Raji (cell line): ENCODE measurements around the gene DAPK1.

Source experiments
- POLR2A ChIP-seq: IDR thresholded peaks from 2 replicates; pipeline ENCODE4 v1.6.1; 2011; ENCODE audit warnings: low read depth, low read length, control low read depth; ENCODE audit not compliant: insufficient read depth

Gene DAPK1

DNA sequence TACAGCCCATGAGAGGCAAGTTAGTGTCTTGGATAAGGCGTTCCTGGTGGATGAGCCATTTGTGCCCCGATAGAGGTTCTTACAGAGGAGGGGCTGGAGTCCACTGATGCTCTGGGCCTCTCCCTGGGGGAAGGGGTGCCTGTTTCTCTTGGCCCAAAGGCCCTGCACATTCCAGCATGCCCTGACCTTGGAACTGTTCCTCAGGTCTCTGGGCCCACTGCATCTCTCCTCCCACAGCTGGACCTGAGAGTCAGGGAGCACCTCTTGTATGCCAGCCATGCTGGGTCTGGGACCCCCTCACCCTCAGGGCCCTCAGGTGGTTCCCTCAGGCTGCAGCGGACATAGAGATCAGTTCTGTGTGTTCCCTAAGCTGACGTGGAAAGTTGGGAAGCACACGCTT is 26.4 kb downstream of the DAPK1 start:
- no peak for TF ChIP-seq POLR2A

DNA sequence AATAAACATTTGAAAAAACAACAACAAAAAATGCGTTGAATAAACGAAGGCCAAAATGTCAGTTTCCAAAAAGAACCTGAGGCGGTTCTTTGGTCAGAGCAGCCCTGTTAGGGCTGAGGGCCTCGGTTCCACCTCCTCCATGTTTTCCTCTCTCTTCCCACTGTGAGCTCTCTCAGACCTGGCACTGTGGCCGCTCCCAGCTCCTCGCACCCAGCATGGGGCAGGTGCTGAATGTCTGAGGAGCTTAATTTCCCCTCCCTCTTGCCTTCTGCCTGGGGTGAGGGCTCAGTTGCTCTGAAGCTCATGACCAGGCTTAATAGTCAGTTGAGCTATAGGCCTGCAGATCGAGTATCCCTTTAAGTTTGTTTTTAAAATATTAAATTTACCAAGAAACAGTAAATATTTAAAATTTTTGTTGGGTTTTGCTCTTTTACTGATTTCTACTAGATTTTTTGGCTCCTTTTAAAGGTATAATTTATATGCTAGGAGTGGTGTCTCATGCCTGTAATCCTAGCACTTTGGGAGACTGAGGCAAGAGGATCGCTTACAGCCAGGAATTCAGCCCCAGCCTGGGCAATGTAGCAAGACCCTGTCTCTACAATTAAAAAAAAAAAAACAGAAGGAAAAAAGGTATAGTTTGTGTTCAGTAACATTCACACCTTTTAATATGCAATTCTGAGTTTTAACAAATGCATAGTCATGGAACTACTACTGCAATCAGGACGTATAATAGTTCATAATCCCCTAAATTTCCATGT is 28.1 kb downstream of the DAPK1 start:
- no peak for TF ChIP-seq POLR2A

- TF ChIP-seq POLR2A: no peak
Measured at GRCh38 chr9:87527211-87527916, 29.7 kb downstream of the DAPK1 start.

DNA sequence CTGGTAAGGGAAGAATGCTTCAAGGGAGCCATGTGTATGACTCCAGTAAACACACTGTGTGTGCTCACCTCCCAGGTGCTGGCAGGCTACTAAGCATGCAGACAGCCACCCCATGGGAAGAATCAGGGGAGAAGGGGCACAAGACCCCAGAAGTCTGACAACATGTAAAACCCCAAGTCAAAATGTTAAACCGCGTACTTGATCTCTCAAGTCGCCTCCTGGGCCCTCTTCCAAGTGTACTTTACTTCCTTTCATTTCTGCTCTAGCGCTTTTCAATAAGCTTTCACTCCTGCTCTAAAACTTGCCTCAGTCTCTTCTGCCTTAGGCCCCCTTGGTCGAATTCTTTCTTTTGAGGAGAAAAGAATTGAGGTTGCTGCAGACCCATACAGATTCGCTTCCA is 31.3 kb downstream of the DAPK1 start:
- no peak for TF ChIP-seq POLR2A

GRCh38 chr9:87529671-87530070 is 32.0 kb downstream of the DAPK1 start:
- no peak for TF ChIP-seq POLR2A

DNA sequence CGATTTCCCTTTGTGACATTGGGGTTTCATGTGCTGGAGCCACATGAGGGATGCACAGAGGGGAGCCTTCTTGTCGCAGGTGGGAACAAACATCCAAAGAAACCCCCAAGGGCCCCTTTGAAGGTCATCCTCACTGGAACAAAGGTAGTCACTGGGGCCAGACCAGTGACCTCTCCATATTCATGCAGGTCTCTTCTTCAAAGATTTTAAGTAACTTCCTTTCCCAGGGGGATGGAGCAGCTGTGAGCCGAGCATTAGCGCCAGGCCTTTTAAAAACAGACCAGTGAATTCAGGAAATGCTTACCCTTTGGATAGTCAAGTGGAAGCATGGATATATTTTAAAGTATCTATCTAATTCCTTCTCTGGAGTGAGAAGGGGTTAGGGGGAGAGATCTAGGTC is 33.0 kb downstream of the DAPK1 start:
- TF ChIP-seq POLR2A: no peak

GRCh38 chr9:87531370-87532295 is 34.0 kb downstream of the DAPK1 start:
- no peak for TF ChIP-seq POLR2A

GRCh38 chr9:87533271-87533670 is 35.6 kb downstream of the DAPK1 start:
- TF ChIP-seq POLR2A: no peak

GRCh38 chr9:87534036-87534435 is 36.4 kb downstream of the DAPK1 start:
- no peak for TF ChIP-seq POLR2A

- TF ChIP-seq POLR2A: no peak
Measured at GRCh38 chr9:87534957-87535356, 37.3 kb downstream of the DAPK1 start.

GRCh38 chr9:87535817-87536539 is 38.3 kb downstream of the DAPK1 start:
- no peak for TF ChIP-seq POLR2A

DNA sequence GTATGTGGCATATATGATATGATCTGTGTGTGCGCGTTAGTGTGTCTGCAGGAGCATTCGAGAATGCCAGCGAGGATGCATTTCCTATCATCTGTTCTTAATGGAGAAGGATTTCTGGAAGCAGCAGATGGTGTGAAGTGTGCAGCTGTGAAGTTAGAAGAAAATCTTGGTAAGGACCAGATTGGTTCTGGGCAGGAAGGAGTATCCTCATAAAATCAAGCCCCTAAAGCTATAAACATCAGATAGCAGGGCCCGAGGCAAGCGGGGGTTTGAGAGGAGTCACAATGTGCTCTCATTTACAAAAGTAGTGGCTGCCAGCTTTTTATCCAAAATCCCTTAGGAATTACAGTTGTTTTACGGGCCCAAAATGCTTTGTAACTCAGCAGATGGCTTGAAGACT is 40.0 kb downstream of the DAPK1 start:
- TF ChIP-seq POLR2A: no peak

GRCh38 chr9:87540444-87541105 is 42.9 kb downstream of the DAPK1 start:
- TF ChIP-seq POLR2A: no peak

- TF ChIP-seq POLR2A: no peak
Measured at GRCh38 chr9:87541663-87542062, 44.0 kb downstream of the DAPK1 start.
